Upper lobe of right lung (tissue), 1 donor: ENCODE data around the gene FKBP15. TPM values are rescaled to one million over a fixed set of nuclear protein-coding genes. Genes with fewer than 3 reads are reported as not detected.
A peak's percentile ranks its signal among the peaks of the same experiment; 100 is the strongest.

ENCODE experiments used
- ATAC-seq: fragments of 200-7000 bp; cut with Tn5 transposase; one replicate; pipeline ENCODE4 v1.9.1; 2020; ENCODE audit warnings: mild to moderate bottlenecking, moderate library complexity
- DNase-seq: peaks from one replicate; pipeline ENCODE4 v3.0.0-alpha.2; 2020
- H3K27ac ChIP-seq: fragments of 200-600 bp; one replicate; pipeline ENCODE4 v1.8.0; 2022
- H3K27me3 ChIP-seq: fragments of 200-600 bp; one replicate; pipeline ENCODE4 v1.8.0; 2022; ENCODE audit warnings: mild to moderate bottlenecking
- H3K36me3 ChIP-seq: fragments of 200-600 bp; one replicate; pipeline ENCODE4 v1.8.0; 2022
- H3K4me1 ChIP-seq: fragments of 200-600 bp; one replicate; pipeline ENCODE4 v1.8.0; 2022
- H3K4me3 ChIP-seq: fragments of 200-600 bp; one replicate; pipeline ENCODE4 v1.8.0; 2022; ENCODE audit warnings: mild to moderate bottlenecking
- H3K9me3 ChIP-seq: fragments of 200-600 bp; one replicate; pipeline ENCODE4 v1.8.0; 2022
- intact Hi-C: fragments of 100-400 bp; cut with DNase I; formaldehyde crosslinking; loops from one replicate; pipeline ENCODE4 v1.11.0; 2022
- total RNA-seq: library from RNA; stranded (reverse); fragmentation: NEBNext Ultra II Directional; extraction: Animal tissue kit (Norgen Biotek cat#: 25700); gene quantifications from one replicate; pipeline ENCODE4 v1.2.1, GENCODE V29; 2021
- TF ChIP-seq, protein P1 (sequence below): fragments of 200-600 bp; IDR thresholded peaks from one replicate; pipeline ENCODE4 v1.8.0; 2022; ENCODE audit warnings: antibody characterized with exemption
- donor health status: DM: no; HTN: yes; CAD: no; lungs with severe emphysema.

Gene FKBP15
- total RNA-seq, 1 donor from 2014 or later = 60.6 TPM

DNA sequence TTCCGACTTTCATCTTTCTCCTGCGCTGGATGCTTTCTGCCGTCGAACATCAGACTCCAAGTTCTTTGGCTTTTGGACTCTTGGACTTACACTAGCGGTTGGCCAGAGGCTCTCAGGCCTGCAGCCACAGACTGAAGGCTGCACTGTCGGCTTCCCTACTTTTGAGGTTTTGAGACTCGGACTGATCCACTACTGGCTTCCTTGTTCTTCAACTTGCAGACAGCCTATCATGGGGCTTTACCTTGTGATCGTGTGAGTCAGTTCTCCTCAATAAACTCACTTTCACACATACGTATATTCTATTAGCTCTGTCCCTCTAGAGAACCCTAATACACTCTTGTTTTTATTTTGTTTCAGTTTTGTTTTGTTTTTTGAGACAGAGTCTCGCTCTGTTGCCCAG, 10.3 kb downstream of the FKBP15 start:
- H3K9me3 ChIP-seq = no peaks in the 10 kb centered on the region
- H3K27ac ChIP-seq = peak overlapping the region; percentile 59
- H3K36me3 ChIP-seq = peaks cover 56% of the 10 kb centered on the region
- no peak for DNase-seq
- H3K4me1 ChIP-seq = peaks cover 11% of the 10 kb centered on the region
- intact Hi-C loops = no loop called here
- ATAC-seq = peak; percentile 65
- H3K27me3 ChIP-seq = no peaks in the 10 kb centered on the region
- TF ChIP-seq, protein P1, sequence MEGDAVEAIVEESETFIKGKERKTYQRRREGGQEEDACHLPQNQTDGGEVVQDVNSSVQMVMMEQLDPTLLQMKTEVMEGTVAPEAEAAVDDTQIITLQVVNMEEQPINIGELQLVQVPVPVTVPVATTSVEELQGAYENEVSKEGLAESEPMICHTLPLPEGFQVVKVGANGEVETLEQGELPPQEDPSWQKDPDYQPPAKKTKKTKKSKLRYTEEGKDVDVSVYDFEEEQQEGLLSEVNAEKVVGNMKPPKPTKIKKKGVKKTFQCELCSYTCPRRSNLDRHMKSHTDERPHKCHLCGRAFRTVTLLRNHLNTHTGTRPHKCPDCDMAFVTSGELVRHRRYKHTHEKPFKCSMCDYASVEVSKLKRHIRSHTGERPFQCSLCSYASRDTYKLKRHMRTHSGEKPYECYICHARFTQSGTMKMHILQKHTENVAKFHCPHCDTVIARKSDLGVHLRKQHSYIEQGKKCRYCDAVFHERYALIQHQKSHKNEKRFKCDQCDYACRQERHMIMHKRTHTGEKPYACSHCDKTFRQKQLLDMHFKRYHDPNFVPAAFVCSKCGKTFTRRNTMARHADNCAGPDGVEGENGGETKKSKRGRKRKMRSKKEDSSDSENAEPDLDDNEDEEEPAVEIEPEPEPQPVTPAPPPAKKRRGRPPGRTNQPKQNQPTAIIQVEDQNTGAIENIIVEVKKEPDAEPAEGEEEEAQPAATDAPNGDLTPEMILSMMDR = no peak
- no peak overlapping the region for H3K4me3 ChIP-seq

DNA sequence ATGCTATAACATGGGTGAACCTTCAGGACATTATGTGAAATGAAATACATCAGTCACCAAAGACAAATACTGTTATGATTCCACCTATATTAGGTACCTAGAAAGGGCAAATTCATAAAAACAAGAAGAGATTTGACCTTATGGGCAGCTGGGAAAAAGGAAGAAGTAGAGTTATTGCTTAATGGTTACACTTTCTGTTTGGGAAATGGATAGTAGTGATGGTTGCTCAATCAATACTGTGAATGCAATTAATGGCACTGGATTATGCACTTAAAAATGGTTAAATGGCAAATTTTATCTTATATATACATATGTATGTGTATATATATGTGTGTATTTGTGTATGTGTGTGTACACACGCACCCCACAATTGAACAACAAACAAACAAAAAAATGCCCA, 15.2 kb downstream of the FKBP15 start:
- intact Hi-C loops = no loop called here
- DNase-seq (no peak), ATAC-seq (no peak)
- no peak overlapping the region for H3K4me3 ChIP-seq
- peaks cover 97% of the 10 kb centered on the region for H3K36me3 ChIP-seq
- no peak overlapping the region for H3K27ac ChIP-seq
- H3K4me1 ChIP-seq = peaks cover 6% of the 10 kb centered on the region
- H3K9me3 ChIP-seq = no peaks in the 10 kb centered on the region
- TF ChIP-seq, protein P1 = no peak
- H3K27me3 ChIP-seq = no peaks in the 10 kb centered on the region

DNA sequence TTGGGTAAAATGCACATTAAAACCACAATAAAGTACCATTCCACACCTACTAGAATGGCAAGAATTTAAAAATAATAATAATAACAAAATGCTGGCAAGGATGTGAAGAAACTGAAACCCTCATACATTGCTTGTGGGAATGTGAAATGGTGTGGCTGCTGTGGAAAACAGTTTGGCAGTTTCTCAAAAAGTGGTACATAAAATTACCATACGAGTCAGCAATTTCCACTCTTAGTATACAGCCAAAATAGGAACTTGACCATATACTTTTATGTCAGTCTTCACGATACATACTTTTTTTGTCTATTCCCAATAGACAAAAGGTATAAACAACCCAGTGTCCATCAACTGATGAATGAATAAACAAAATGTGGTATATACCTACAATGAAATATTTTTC, 15.6 kb downstream of the FKBP15 start:
- H3K36me3 ChIP-seq = peaks cover 97% of the 10 kb centered on the region
- DNase-seq = no peak

DNA sequence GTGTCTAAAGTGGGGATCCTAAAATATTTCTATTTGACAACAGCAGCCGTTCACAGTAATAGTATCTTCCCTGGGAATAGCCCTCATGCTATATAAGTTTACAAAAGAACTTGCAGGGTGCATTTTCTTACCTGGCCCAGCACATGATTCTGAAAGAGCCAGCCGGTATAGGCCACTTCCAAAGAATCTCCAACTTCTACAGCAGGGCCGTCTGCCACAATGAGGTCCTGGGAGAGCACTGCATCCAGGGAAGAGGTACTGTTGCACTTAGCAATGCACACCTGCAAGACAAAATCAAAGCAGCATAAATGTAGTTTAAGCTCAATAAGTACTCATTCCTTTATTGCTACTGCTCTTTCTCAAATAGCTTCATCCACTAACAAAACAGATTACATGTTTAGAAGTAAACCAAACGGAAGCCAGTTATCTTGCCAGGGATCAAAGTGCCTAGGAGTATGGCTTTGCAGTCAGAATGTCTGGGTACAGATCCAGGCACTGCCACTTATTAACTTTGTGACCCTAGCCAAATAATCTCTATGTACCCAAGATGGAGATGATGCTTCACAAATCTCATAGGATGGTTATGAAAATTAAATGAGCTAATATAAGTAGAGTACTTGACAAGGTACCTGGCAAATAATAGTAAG, 21.3 kb downstream of the FKBP15 start:
- no peaks in the 10 kb centered on the region for H3K27me3 ChIP-seq
- H3K9me3 ChIP-seq = no peaks in the 10 kb centered on the region
- no peak overlapping the region for H3K27ac ChIP-seq
- H3K36me3 ChIP-seq = peaks cover 96% of the 10 kb centered on the region
- no peak overlapping the region for H3K4me3 ChIP-seq
- no peaks in the 10 kb centered on the region for H3K4me1 ChIP-seq
- TF ChIP-seq, protein P1 = no peak
- DNase-seq = no peak
- ATAC-seq = no peak
- intact Hi-C loops = no loop called here

More for the DNA sequence above, 15.6 kb downstream of the FKBP15 start:
- TF ChIP-seq, protein P1 = no peak
- Histone ChIP-seq H3K4me1 (peaks cover 2% of the 10 kb centered on the region), H3K4me3 (no peak overlapping the region), H3K9me3 (no peaks in the 10 kb centered on the region), H3K27ac (no peak overlapping the region), H3K27me3 (no peaks in the 10 kb centered on the region)
- intact Hi-C loops = no loop called here
- ATAC-seq = no peak

- Histone ChIP-seq H3K9me3 (no peaks in the 10 kb centered on the region), H3K4me3 (no peak overlapping the region), H3K27me3 (no peaks in the 10 kb centered on the region), H3K27ac (no peak overlapping the region), H3K4me1 (peaks cover 1% of the 10 kb centered on the region), H3K36me3 (peaks cover 95% of the 10 kb centered on the region)
- TF ChIP-seq, protein P1 = no peak
- no peak for DNase-seq
- no peak for ATAC-seq
- intact Hi-C loops = no loop called here
Measured at GRCh38 chr9:113192455-113192854, 28.6 kb downstream of the FKBP15 start.
